ENCODE measurements around the gene KRT79.

The KRT79 gene

GRCh38 chr12:52788876-52789636, 45.1 kb downstream of the KRT79 start:
- DNase-seq: no peak

GRCh38 chr12:52788192-52788875, 45.8 kb downstream of the KRT79 start:
- no peak for DNase-seq

- peak; percentile 12 for DNase-seq
Observed at GRCh38 chr12:52787324-52788191, 46.6 kb downstream of the KRT79 start.

DNA sequence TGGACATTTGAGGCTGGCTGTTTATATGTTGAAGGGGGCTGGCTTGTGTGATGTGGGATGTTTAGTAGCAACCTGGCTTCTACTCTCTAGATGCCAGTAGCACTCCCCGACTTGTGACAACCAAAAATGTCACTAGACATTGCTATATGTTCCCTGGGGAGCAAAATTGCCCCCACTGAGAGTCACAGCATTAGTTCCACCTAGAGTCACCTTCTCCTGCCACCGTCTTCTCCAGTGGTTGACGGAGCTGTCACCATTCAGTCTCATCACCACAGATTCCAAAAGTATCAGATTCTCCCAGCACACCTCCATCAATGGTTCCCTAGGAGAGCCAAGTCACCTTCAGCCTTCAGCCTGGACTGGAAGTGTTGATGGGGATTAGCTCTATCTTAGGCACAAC, 49.2 kb downstream of the KRT79 start:
- DNase-seq: no peak

- DNase-seq: no peak
Observed at GRCh38 chr12:52783563-52784316, 50.4 kb downstream of the KRT79 start.

DNA sequence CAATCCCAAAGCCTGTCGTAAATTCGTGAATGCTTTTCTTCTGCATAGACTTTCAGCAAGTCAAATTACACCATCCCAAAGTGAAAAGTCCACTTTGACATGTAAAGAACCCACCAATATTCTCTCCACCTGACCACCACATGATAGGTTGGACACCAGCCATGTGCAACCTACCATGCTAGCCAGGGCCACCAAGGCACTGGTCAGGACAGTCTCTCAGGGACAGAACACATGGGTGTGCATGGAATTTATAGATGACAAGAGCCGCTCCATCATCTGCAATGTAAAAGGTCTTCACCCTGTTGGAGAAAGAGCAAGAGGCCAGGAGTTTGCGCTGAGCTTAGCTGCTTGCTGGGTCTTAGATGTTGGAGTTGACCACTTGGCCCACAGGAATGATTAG, 51.6 kb downstream of the KRT79 start:
- DNase-seq: no peak

- no peak for DNase-seq
Observed at GRCh38 chr12:52781399-52782082, 52.6 kb downstream of the KRT79 start.

- DNase-seq: no peak
Observed at GRCh38 chr12:52779914-52780313, 54.2 kb downstream of the KRT79 start.

DNA sequence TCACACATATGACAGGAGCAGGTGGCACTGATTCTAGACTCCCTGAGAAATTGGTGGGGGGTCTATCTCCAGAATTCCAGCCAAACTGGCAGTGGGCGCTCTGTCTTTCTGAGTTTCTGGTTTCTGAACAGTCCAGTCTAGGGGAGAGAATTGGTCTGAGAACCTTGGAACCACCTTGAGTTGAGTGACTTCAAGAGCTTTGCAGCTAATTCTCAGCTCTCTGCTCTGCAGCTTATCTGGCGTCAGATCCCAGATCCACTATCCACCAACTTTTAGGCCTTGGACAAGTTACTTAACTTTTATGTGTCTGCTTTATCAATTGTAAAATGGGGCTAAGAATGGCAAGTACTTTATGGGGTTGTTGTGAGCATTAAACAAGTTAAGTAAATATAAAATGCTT, 55.3 kb downstream of the KRT79 start:
- no peak for DNase-seq

DNA sequence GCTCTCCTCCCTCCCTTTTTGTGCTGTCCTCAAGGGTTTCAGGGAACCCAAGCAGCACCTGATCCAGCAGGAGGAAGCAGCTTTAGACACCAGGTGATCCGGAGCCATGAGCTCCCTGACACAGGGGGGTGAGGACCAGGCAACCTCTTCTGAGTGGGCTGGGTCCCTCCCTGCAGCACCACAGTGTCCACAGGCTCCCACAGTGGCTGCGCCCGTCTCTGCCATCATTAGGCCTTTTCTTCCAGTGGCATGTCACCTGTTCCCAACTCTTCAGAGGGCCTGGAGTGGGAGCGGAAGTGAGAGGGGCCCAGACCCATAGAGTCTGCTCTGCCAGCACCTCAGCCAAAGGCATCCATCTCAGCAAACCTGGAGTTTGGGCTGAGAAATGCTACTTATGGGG, 56.5 kb downstream of the KRT79 start:
- DNase-seq: no peak

- DNase-seq: no peak
Observed at GRCh38 chr12:52776913-52777395, 57.2 kb downstream of the KRT79 start, which contains the start of gene KRT76. TSS of gene KRT76 (minus strand) at chr12:52777345. CDS start at chr12:52777291, 54 bp downstream.

DNA sequence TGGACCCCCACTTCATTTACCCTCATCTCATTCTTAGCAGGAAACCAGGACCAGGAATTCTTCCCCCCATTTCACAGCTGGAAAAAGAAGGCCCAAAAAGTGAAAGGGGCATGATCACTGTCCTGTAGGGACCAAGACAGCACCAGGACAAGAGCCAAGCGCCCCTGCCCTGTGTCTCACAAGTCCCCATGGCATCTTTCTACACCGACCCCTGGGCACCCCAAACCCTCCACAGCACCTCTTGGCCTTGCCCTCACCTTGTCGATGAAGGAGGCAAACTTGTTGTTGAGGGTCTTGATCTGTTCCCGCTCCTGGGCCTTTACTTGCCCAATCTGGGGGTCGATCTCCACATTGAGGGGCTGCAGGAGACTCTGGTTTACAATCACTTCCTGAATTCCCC, 57.7 kb downstream of the KRT79 start:
- DNase-seq: no peak

GRCh38 chr12:52774629-52775250, 59.4 kb downstream of the KRT79 start:
- DNase-seq: no peak

DNA sequence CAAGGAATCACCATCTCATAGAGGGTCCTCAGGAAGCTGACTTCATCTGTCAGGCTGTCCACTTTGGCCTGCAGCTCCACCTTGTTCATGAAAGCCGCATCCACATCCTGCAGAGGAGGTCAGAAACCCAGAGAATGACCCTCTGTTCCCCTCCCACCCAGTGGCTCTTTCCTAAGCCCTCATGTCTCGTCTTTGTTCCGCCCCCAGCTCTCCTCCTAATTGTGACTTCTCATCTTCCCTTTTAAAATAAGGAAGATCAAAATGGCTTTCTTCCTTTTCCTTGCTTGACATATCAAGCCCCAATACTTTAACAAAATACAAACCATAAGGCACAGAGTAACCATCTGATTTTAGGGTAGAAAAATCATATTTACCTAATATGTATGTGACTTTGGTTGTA, 61.3 kb downstream of the KRT79 start:
- DNase-seq: peak; percentile 3

DNA sequence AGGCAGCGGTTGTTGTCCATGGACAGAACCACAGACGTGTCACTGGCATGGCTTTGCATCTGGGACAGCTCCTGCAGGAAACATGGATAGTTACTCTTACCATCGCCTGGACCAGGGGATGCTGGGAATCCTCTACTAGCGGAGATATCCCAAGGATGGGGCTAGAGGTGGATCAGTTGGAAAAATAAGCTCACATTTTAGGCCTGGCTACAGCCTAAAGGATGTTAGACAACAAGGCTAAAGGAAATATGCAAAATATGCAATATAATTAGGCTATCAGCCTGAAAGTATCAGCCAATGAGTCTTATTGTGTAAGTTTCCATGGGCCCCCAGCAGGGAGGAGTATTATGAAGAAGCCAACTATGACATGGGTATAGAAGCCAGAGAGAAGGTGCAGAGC, 61.9 kb downstream of the KRT79 start:
- DNase-seq: no peak

DNA sequence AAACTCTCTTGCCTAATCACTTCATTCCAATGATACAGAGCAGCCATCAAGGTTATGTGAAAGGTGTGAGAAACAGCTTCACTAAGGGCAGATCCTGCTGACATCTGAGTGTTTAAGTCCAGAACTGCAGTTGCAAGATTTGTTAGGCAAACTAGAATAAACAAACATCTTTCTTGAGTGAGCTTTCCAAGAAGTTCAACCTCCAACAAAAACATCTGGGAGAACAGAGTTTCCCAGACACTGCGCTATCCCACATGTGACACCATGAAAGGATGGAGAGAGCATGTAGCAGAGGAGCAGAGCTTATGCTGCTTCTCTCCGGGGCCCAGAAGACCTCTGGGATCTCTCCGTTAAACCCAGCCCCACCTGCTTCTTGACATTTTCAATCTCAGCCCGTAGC, 62.6 kb downstream of the KRT79 start:
- DNase-seq: no peak
